Activated CD8-positive, alpha-beta T cell treated with anti-CD3 and anti-CD28 coated beads for 36 hours (primary cell): ENCODE results near the gene TBC1D14. TPM values are rescaled to one million over a fixed set of nuclear protein-coding genes. Genes with fewer than 3 reads are reported as not detected.

Experiments used
- ATAC-seq: fragments of 200-7000 bp; cut with Tn5 transposase; one replicate; pipeline ENCODE4 v1.10.0; 2021; ENCODE audit warnings: mild to moderate bottlenecking, moderate library complexity
- CTCF ChIA-PET: fragments of 350-600 bp; sonication (Branson Sonifier 250); formaldehyde crosslinking; loops from one replicate; lab custom pipeline; 2021; ENCODE audit warnings: antibody characterized with exemption; lab: Charles Lee
- POLR2A ChIA-PET: fragments of 350-600 bp; sonication (Branson Sonifier 250); formaldehyde crosslinking; loops from one replicate; lab custom pipeline; 2021; ENCODE audit warnings: antibody characterized with exemption; lab: Charles Lee
- DNase-seq: peaks from one replicate; pipeline ENCODE4 v3.0.0-alpha.2; 2020
- H3K27ac Mint-ChIP-seq: one replicate; pipeline ENCODE4 v1.8.0; 2021; ENCODE audit warnings: mild to moderate bottlenecking, mixed read lengths
- H3K27me3 Mint-ChIP-seq: one replicate; pipeline ENCODE4 v1.8.0; 2021; ENCODE audit warnings: mixed read lengths
- H3K36me3 Mint-ChIP-seq: one replicate; pipeline ENCODE4 v1.8.0; 2021; ENCODE audit warnings: low read depth, mixed read lengths
- H3K4me1 Mint-ChIP-seq: one replicate; pipeline ENCODE4 v1.8.0; 2021; ENCODE audit warnings: low read depth, mixed read lengths
- H3K4me3 Mint-ChIP-seq: one replicate; pipeline ENCODE4 v1.8.0; 2021; ENCODE audit warnings: mild to moderate bottlenecking, moderate library complexity, mixed read lengths
- H3K9me3 Mint-ChIP-seq: one replicate; pipeline ENCODE4 v1.8.0; 2021; ENCODE audit warnings: mixed read lengths
- CTCF ChIP-seq: fragments of 200-600 bp; IDR thresholded peaks from one replicate; pipeline ENCODE4 v1.8.0; 2022; ENCODE audit warnings: antibody characterized with exemption, mild to moderate bottlenecking
- intact Hi-C: fragments of 100-400 bp; cut with micrococcal nuclease; formaldehyde crosslinking; loops from one replicate; pipeline ENCODE4 v1.10.0; 2022
- total RNA-seq, 2 experiments: library from RNA; stranded (reverse); gene quantifications; one replicate each; pipeline ENCODE4 v1.2.3, GENCODE V29; 2021

Gene TBC1D14
- total RNA-seq, 2 experiments from 2014 or later: 34.7 to 36.3 TPM

DNA sequence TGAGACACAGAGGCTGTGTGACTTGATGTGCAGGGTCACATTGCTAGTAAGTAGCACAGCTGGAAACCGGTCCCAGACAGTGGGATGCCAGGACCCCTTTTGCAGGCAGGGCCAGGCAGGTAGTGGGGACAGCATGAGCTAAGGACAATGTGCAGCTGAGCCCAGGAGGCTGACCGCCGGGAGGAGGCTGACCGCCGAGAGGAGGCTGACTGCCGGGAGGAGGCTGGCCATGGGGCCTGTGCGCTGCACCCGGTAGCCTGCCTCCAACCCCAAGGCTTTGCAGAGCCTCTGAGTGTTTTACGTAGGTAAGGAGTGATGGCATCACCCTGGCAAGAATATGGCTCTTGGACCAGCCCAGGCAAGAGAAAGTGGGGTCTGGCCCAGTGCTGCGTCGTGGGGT lies 58.9 kb downstream of the TBC1D14 start:
- no peak overlapping the region for H3K27ac Mint-ChIP-seq
- peaks cover 20% of the 10 kb centered on the region for H3K4me1 Mint-ChIP-seq
- no peak for ATAC-seq
- no peak for DNase-seq
- CTCF ChIA-PET: no interaction called here
- TF ChIP-seq CTCF: no peak
- H3K36me3 Mint-ChIP-seq: no peaks in the 10 kb centered on the region
- no peak overlapping the region for H3K4me3 Mint-ChIP-seq
- POLR2A ChIA-PET: no interaction called here
- no peaks in the 10 kb centered on the region for H3K9me3 Mint-ChIP-seq
- intact Hi-C loops: no loop called here
- no peaks in the 10 kb centered on the region for H3K27me3 Mint-ChIP-seq

GRCh38 chr4:6969826-6970800 lies 60.5 kb downstream of the TBC1D14 start:
- H3K36me3 Mint-ChIP-seq: no peaks in the 10 kb centered on the region
- DNase-seq (no peak), ATAC-seq (no peak)
- H3K27me3 Mint-ChIP-seq: no peaks in the 10 kb centered on the region
- H3K9me3 Mint-ChIP-seq: no peaks in the 10 kb centered on the region
- POLR2A ChIA-PET: no interaction called here
- no peak overlapping the region for H3K4me3 Mint-ChIP-seq
- CTCF ChIA-PET: no interaction called here
- no peak for TF ChIP-seq CTCF
- H3K27ac Mint-ChIP-seq: no peak overlapping the region
- intact Hi-C loops: no loop called here
- H3K4me1 Mint-ChIP-seq: peaks cover 15% of the 10 kb centered on the region

- CTCF ChIA-PET: interaction anchor here (1.1 to 1.9 kb wide), 3 partner anchors 10 to 71 kb away, joined by 3 to 5 read pairs (median 3); partner anchors contain the start of gene TADA2B
- TF ChIP-seq CTCF: no peak
- no peaks in the 10 kb centered on the region for H3K27me3 Mint-ChIP-seq
- H3K4me1 Mint-ChIP-seq: peaks cover 9% of the 10 kb centered on the region
- ATAC-seq (no peak), DNase-seq (no peak)
- intact Hi-C loops: no loop called here
- H3K9me3 Mint-ChIP-seq: no peaks in the 10 kb centered on the region
- POLR2A ChIA-PET: interaction anchor here (0.6 kb wide), 1 partner anchor 61 kb away, joined by 3 read pairs; no protein-coding TSS in a partner anchor
- no peak overlapping the region for H3K4me3 Mint-ChIP-seq
- no peak overlapping the region for H3K27ac Mint-ChIP-seq
- no peaks in the 10 kb centered on the region for H3K36me3 Mint-ChIP-seq
These were observed 62.1 kb downstream of the TBC1D14 start for GRCh38 chr4:6971536-6972374.

DNA sequence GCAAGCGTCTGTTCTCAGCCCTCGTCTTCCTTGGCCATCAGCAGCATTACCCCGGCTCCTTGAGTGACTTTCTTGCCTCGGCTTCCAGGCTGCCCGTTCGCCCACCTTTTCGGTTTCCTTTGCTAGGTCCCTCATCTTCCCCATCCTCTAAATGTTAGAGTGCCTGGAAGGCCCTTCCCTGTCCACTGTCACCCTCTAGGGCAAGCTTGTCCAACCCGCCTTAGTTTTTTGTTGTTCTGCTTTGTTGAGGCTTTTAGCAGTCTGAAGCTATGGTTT lies 62.7 kb downstream of the TBC1D14 start:
- POLR2A ChIA-PET: interaction anchor here (0.6 to 0.8 kb wide), 2 partner anchors 62 to 94 kb away, joined by 3 read pairs; no protein-coding TSS in a partner anchor
- peaks cover 9% of the 10 kb centered on the region for H3K4me1 Mint-ChIP-seq
- CTCF ChIA-PET: interaction anchor here (1.1 to 1.9 kb wide), 2 partner anchors 9 to 70 kb away, joined by 3 to 5 read pairs; partner anchors contain the start of gene TADA2B
- intact Hi-C loops: no loop called here
- no peaks in the 10 kb centered on the region for H3K36me3 Mint-ChIP-seq
- H3K9me3 Mint-ChIP-seq: no peaks in the 10 kb centered on the region
- H3K4me3 Mint-ChIP-seq: no peak overlapping the region
- ATAC-seq: no peak
- no peak for TF ChIP-seq CTCF
- no peak overlapping the region for H3K27ac Mint-ChIP-seq
- H3K27me3 Mint-ChIP-seq: no peaks in the 10 kb centered on the region
- no peak for DNase-seq
